GM12874 (cell line): ENCODE measurements around the gene WDR53.

Experiments
- CTCF ChIP-seq: IDR thresholded peaks from 2 replicates; pipeline ENCODE4 v1.5.1; 2011; ENCODE audit warnings: low read depth, mild to moderate bottlenecking, control low read depth, low read length, moderate library complexity; ENCODE audit not compliant: insufficient read depth

Gene WDR53

GRCh38 chr3:196554205-196554604 lies 14.1 kb downstream of the WDR53 start:
- TF ChIP-seq CTCF: no peak

GRCh38 chr3:196553551-196553950 lies 14.8 kb downstream of the WDR53 start:
- TF ChIP-seq CTCF: no peak

- no peak for TF ChIP-seq CTCF
These were observed 16.1 kb downstream of the WDR53 start for GRCh38 chr3:196552253-196552652.

- no peak for TF ChIP-seq CTCF
These were observed 21.3 kb downstream of the WDR53 start for GRCh38 chr3:196547067-196547466.

- no peak for TF ChIP-seq CTCF
These were observed 21.8 kb downstream of the WDR53 start for GRCh38 chr3:196546537-196546936.

- TF ChIP-seq CTCF: no peak
These were observed 23.8 kb downstream of the WDR53 start for GRCh38 chr3:196544491-196544992.

GRCh38 chr3:196541684-196542445 lies 26.5 kb downstream of the WDR53 start:
- no peak for TF ChIP-seq CTCF
